SIG-M5 (cell line): Measurements from ENCODE around the gene ADAM23.

Experiments used
- DNase-seq: peaks from one replicate; lab custom pipeline; 2025; lab: John Stamatoyannopoulos, UW

Gene ADAM23

DNA sequence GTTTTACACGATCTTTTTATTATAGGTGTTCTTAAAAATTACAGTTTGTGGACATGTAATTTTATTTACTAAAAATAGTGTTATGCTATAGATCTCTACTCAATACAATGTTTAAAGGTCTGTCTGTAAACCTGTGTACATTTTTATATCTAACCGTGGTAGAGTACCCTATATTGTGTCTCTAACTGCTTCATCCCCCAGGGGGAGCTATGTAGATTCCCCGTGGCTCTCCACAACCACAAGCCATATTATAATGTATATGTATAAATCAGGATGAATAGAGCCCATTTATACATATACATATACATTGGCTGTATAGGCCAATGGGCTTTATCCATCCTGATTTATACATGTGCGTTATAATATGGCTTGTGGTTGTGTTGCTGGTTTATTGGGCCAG, 59.4 kb downstream of the ADAM23 start:
- DNase-seq = no peak

DNA sequence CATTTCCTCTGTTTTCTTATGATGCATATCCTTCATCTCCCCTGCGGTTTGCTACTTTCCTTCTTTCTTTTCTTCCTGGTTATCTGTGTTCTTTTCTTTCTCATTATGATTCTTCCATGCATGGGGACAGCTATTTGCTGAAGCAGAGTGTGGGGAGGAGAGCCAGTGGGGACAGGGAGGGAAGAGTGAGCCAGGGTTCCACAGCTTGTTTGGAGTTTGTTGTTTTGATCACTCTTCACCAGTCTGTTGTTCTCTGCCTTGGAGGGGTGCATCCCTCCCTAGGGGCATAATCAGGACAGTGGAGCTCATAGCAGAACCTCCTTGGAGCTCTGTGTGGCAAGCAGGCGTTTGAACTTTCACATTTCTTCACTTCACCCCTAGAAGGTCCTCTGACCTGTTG, 68.0 kb downstream of the ADAM23 start:
- no peak for DNase-seq

DNA sequence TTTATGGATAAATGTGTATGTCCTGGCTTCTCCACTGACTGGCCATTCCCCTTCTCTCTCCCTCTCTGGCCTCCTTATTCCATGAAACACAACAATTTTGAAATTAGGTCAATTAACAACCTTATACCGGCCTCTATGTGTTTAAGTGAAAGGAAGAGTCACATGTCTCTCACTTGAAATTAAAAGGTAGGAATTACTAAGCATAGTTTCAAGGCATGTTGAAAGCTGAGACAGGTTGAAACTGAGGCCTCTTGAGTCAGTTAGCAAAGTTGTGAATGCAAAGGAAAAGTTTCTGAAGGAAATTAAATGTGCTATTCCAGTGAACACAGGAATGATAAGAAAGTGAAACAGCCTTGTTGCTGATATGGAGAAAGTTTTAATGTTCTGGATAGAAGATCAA, 69.7 kb downstream of the ADAM23 start:
- no peak for DNase-seq

DNA sequence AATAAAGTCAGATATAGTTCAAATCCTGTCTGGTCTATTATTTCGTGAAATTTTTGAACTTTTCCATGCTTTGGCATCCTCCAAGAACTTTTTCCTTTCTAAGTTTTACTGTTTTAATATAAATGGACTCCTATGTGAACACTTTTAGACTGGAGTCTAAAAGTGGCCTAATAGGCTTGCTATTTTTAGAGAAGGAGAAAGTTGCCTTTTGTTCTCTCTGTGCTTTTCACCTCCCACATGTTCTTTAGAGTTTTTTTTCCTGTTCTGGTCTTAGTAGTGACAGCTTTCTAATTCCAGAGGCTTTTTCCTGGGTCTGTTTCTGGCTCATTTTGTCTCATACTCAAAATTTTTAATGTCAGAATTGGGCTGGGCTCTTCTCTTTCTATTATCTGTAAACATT, 72.2 kb downstream of the ADAM23 start:
- DNase-seq = no peak

DNA sequence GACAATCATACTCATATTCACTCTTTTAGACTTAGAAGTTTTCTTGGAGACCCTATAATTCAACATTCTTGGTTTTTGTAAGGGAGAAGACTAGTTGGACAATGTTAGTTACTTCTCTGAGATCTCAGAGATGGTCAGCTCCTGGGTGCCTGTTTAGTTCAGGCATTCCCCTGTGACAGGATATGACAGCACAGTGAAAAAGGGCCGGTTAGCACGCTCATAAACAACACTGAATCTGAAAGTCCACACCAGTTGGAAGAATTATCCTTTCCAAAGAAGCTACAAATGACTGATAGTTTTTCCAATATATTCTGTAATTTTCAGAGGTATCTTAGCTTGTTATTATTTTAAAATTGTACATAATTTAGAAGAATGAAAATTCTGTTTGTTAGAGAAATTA, 75.7 kb downstream of the ADAM23 start:
- DNase-seq = no peak

DNA sequence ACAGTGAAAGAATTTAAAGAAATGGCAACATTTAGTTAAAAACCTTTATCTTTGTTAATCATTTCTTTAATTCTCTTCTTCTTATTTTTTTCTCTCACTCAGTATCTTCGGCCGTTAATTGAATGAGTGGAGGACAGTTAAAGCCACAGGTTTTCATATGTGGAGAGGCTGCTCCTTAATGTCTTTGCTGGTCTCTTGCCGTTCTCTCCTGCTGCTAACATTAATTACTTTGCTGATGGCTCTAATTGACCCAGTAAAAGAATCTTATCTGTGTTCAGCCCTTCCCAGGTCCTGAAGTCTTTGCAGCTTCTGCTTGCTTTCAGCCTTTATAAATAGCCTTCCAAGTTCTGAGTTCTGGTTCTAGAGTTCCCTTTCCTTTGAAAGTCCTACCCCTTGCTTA, 77.1 kb downstream of the ADAM23 start:
- DNase-seq = no peak

DNA sequence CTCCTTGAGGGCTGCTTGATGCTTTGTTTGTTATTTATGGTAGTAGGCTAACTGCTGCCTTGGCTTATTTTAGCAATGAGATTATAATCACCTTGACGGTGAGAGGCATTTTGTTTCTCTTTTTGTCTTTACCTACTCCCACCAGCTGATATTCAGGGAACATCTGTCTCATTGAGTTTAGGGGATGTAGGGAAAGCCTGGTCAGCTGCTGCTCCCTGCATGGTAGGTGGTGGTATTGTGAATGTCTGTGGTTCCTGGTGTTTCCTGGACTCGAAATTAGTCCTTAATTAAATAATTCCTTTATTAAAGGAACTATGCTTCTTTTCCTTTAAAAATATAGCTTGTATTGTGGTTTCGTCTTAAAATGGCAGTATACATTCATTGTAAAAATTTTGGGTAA, 77.8 kb downstream of the ADAM23 start:
- DNase-seq = no peak

DNA sequence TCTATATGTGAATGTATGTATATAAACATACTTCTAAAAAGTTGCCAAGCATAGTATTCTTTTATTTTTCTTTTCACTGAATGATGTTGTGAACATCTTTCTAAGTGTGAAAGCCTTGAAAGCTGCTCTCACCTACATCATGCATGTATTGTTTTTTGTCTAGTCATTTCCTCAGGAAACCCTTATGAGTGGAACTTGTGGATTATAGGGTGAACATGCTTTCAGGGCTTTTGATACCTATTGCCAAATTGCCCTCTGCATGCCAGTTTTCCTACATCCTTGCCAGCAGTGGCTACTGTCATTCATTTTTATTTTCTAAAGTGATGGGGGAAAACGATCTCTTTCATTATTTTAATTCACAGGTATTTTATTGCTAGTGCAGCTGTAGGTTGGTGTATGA, 78.3 kb downstream of the ADAM23 start:
- no peak for DNase-seq

DNA sequence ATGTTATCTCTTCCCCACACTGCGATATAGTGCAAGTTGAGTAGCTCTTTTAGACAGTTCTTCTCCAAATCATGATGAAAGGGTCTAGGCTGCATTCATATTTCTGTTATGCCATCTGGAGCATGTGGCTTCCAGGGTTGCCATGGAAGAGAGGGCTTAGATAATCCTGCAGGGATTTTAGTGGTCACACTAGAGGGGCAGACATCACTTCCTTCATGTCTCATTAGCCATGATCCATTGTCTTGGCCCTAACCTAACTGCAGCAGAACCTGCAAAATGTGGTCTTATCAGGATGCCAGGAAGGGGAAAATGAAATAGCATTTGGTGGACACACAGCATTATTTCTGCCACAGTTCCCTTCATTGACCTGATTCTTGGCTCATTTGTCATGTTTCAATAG, 83.1 kb downstream of the ADAM23 start:
- no peak for DNase-seq

DNA sequence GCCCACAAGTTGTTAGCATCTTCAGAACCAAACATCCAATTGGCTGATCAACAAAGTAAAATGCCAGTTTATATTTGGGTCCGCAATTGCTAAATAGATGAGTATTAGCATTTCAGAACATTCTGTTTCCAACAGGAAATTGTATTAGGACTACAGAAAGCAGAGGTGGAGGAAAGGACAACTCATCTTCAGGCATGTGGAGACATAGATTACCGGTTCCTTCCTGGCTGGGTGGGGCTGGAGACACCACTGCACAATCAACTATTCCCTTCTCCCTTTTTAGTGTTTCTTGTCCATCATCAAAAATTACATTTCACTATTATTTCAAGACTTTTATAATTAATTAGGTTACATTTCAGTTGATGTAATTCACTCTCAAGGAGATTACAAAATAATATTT, 83.8 kb downstream of the ADAM23 start:
- DNase-seq = no peak

DNA sequence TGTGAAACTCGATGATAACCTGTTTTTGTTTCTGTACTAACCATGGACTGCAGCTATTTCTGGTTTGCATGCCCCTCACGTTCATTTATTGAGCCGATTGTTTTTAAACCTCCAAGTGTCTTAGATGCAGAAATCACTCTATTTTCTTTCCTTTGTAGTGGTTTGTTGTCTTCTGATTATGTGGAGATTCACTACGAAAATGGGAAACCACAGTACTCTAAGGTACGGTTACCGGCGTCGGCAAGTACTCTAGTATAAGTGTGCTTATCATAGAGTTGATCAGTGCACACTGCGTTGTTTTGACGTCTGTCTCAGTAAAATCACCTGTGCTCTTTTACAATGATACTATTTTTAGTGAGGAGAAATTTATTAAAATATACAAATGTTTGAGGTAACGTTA, 87.4 kb downstream of the ADAM23 start:
- no peak for DNase-seq

DNA sequence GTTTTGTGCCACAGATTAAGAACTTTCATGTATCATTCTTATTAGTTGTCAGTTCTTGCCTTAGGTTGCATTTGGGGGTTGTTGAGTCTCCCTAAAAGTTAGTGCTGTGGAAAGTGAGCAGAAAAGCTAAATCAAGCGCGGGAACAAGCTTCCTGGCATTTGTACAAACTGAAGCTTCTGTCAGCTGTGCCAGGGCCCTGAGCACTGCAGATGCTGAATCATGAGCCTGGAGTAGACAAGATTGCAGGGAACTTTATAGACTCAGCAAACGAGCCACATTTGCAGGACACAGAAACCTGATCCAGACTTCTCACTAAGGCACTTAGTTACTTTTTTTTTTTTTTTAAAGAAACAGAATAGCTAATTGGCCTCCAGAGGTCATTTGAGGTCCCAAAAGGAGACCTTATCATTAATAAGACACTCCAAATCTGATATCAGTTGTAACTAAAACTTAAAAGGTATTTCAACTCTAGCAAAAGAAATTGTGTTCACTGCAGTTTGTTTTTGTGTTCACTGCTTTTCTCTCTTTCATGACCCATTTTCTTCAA, 88.7 kb downstream of the ADAM23 start:
- no peak for DNase-seq

DNA sequence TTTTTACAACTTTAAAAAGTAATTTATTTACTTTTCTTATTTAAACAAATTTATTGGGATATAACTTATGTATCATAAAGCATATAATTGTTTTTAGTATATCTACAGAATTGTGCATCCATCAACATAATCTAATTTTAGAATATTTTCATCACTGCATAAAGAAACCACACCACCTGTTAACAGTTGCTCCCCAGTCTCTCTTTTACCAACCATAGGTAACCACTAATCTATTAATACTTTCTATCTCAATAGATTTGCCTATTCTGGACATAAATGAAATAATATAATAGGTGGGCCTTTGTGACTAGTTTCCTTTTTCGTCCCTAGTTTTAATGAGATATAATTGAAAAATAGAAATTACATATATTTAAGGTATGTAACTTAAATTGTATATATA, 90.6 kb downstream of the ADAM23 start:
- no peak for DNase-seq

DNA sequence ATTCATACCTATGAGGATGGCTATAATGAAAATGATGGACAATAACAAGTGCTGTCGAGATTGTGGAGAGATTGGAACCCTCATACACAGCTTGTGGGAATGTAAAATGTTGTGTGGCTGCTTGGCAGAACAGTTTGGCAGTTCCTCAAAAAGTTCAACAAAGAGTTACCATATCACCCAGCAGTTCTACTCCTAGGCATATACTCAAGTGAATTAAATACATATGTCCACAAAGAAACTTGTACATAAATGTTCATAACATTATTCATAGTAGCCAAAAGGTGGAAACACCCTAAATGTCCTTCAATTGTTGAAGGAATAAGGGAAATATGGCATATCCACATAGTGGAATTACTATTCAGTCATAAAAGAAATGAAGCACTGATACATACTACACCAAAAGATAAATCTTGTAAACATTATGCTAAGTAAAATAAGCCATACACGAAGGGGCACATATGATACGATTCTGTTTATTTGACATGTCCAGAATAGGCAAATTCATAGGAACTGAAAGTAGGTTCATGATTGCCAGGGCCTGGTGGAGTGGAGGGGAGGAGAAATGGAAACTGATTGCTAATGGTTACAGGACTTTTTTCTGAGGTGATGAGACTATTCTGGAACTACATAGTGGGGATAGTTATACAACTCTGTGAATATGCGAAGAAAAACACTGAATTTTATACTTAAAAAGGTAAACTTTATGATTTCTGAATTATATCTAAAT, 92.1 kb downstream of the ADAM23 start:
- no peak for DNase-seq

DNA sequence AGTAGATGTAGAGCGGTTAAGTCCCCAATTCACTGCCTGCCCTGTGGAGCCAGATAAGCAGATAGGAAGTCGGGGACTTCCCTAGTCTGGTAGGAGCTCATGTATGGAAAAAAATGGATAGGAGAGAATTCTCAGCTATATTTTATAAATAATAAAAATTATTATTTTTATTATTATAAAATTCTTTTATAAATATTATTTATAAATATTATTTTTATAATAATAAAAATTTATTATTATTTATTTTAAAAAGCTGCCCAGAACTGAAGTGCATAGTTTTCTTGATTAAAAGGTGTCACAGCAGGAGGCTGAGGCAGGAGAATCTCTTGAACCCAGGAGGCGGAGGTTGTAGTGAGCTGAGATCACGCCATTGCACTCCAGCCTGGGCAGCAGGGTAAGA, 97.4 kb downstream of the ADAM23 start:
- DNase-seq = no peak

DNA sequence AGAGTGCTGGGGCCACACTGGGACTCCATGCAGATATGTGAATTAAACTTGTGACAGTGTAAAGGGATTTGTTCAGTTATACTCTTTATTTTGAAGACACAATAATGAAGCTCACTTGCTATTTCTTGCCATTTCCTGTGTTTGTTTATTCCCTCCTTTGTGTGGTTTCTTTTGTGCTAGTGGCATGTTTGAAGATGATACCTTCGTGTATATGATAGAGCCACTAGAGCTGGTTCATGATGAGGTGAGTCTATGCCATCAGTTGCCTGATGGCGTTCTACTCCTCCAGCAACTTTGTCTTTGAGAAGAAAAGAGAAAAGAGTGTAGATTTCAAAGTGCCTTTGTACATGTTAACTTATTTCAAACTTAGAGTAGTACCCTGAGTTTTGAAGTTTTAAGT, 99.7 kb downstream of the ADAM23 start:
- no peak for DNase-seq

DNA sequence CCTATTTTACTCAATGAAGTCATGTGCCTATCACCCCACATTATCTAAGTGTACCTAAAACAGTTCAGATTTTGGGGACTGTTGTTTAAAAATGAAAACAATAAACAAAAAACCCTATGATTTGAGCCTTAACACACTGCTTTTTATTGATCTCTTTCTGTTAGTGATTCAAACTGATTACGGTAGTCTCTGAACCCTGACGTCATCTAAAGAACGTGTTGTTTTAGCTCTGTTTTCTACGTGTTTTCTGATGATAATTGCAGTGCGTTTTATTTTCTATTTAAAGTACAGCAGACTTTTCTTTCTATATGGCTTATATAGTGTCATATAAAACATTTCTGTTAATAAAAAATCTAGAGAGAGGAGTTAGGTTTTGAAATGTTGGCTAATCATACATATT, 105.1 kb downstream of the ADAM23 start:
- DNase-seq = no peak

DNA sequence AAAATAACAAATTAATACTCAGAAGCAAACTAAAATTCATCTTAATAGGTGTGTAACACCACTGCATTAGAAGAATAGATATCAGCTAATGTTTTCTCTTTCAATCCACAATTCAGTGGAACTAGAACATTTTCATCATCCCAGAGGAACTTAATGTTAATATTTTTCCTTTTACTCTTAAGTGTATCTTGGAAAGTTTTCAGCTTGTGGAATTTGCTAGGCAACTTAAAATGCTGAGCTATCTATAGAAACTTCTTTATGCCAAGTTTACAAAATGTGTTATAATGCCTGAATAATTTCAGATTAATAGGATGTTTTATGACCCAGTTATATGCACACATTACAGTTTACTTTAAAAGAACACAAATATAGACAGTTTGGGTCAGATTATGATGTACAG, 112.4 kb downstream of the ADAM23 start:
- no peak for DNase-seq

DNA sequence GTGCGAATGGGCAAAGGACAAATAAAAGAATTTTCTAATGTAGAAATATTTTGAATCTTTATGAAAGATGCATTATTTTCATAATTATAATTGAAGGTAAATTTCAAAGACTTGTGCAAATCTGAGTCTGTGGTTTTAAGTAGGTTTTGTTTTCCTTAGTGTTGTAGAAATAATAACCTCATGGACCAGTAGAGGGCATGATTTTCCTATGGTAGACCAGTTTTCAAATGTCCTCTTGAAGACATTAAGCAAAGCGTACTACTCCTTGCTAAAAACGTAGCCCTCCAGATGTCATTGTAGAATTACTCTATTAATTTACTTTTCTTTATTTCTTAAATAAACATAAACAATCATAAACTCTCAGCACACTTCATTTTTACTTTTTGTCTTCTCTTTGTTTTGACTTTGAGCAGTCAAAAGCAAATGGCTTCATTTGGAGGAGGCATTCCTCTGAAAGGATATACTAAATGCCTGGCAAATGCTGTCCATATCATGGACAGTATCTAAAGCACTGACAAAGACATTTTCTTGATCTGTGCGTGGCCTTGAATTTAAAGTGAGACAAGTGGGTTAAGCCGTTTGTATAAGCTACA, 113.1 kb downstream of the ADAM23 start:
- DNase-seq = no peak

DNA sequence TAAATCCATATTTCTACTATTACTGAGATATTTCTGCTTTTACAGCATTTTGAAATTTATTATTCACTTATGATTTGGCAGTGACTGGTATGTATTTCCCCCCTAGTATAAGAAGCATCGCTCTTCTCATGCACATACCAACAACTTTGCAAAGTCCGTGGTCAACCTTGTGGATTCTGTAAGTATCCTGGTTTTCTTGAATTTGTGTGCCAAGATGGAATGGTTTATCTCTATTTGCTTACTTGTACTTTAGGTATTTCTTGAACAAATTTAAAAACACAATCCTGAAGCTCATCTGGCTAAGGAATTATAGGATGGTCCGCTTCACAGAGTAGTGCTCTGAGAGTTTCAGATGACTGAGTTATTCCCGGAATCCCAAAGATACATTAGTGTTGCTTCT, 114.0 kb downstream of the ADAM23 start:
- no peak for DNase-seq

DNA sequence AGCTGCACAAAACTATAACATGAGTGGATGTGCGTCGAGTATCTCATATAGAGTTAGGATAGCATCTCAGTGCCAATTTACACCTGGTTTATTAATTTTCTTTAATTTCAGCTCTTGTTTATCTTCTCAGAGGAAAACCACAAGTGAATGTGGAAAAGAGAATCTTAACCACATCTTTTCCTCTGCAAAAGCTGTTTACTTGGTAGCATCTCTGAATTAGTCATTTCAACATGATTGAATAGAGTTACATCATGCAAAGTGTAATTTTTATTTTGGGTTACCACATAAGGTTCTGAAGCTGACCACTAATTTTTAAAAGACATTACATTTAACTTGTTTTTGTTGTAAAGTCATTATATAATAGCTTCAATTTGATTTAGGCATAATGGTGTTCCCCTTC, 115.2 kb downstream of the ADAM23 start:
- no peak for DNase-seq

DNA sequence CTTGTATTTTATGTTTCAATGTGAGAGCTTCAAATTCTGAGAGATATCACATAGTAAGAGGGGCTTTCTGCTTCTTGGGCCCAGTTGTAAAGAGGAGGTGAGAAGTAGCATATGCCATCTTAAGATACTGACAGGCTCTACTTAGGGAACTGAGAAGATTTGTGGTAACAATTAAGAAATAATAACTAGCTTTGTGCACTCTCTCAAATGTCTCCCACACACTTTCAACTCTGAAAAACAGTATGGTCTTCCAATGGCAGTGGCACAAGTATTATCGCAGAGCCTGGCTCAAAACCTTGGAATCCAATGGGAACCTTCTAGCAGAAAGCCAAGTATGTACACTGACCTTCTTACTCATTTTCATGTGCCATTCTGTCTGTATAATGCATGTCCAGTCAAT, 118.6 kb downstream of the ADAM23 start:
- no peak for DNase-seq

DNA sequence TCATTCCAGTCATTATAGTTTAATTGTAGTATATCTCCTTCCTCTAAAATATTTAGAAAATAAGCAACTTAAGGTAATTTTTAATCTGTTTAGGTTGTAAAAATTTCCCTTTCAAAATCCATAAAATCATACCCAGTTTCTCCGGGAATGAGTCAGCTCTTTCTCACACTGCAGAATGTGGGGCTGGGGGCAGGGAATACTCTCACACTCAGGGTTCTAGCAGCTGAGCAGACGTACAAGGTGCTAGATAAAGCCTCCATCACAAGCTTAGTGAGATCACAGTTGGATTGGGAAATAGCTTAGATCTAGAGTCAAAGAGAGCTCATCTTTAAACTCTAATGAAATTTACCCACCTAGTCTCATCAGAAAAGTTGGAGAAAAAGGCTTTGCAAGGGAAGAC, 119.0 kb downstream of the ADAM23 start:
- no peak for DNase-seq

DNA sequence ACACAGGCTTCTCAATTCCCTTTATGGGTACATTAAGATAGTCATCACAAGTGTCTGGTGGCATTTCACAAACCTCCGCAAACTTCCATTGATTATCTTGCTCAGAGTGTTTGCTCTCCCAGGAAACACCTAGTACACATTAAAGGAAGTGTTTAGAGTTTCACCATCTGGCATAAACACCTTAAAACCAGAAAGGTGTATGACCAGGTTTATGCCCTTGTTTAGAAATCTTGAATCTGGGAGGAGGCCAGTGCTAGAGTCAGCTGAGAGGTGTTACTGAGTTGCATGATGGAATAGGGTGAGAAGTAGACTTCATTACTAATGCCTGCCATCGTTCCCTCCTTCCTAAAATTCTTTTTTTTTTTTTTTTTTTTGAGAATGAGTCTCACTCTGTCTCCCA, 120.0 kb downstream of the ADAM23 start:
- no peak for DNase-seq
